ENCODE data around the gene KRTAP5-7.
"Not testable (repeated sequence)": the region's sequence is repeated elsewhere in the genome, so short reads cannot be mapped to it uniquely, and the experiment has no call there.

The KRTAP5-7 gene, protein sequence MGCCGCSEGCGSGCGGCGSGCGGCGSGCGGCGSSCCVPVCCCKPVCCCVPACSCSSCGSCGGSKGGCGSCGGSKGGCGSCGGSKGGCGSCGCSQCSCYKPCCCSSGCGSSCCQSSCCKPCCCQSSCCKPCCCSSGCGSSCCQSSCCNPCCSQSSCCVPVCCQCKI

DNA sequence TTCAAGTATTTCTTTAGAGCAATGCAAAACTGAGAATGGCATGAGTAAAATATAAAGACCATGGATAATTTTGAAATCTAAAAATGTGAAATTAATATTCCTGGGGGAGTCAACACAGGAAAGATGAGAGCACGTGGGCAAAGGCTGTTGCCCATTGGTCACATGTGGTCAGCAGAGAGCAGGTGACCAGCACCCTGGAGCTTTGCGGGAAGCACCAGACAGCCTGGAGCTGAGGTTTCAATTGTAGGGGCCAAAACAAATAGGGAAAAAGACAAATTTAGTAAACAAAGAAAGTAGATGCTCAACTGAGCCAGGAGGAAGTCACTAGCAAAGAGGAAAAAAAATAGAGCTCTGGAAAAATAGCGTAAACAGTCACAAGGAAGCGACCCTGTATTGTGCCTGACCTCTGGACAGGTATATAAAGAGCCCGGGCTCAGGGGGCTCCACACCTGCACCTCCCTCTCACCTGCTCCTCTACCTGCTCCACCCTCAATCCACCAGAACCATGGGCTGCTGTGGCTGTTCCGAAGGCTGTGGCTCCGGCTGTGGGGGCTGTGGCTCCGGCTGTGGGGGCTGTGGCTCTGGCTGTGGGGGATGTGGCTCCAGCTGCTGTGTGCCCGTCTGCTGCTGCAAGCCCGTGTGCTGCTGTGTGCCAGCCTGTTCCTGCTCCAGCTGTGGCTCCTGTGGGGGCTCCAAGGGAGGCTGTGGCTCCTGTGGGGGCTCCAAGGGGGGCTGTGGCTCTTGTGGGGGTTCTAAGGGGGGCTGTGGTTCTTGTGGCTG, at the start of gene KRTAP5-7:
KRTAP5-7 (plus strand) TSS at position 472 of the 780 bp plus-strand sequence; CDS start at position 506, 34 bp downstream.
- DNase-seq (ENCODE audit: low read depth) = not testable (repeated sequence)

DNA sequence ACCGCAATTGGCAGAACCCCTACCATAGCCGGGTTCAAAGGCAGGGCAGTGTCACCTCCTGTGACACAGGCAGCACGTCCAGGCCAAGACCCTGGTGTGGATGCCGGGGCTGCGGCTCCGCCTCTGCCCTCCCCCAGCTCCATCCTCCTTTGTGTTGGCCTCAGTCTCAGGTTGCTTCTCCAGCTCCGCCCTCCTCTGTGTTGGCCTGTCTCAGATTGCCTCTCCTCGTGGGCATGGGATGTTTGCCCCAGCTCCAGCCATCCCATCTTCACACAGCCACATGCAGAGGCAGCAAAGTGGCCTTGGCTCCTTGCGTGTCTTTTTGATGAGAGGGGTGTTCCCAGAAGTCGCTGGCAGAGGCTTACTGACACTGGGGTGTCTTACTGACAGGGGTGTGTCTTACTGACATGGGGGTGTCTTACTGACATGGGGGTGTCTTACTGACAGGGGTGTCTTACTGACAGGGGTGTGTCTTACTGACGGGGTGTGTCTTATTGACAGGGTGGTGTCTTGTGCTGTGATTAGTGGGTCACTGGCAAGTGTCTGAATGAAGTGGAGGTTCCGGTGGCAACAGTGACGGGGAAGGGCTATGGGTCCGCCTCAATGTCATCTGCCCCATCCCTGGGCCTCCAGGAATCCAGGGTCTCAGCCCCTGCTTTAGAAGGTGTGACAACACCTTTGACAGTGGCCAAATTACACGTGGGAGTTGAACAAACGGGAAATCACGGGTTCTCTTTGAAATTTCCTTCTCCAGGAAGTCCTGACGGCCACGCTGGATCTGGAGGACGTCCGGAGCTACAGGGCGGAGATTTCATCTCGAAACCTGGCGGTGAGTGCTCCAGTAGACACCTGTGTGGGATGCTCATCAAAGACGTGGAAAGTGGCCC, 49.2 kb upstream of the KRTAP5-7 start:
- no peak for DNase-seq (ENCODE audit: low read depth)

DNA sequence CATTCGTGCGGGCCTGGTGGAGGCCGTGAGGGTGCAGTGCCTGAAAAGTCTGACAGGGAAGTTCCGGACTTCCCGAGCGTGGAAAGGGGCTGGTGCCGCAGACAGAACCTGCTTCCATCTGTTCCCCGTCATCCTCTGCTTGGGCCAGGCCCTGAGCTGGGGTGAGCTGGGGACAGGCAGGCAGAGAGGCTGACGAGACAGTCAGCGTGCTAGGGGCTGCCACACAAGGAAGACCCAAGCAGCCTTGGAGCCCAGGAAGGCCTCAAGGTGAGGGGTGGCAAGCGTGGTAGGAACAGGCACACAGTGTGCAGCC, 48.6 kb upstream of the KRTAP5-7 start:
- no peak for DNase-seq (ENCODE audit: low read depth)

DNA sequence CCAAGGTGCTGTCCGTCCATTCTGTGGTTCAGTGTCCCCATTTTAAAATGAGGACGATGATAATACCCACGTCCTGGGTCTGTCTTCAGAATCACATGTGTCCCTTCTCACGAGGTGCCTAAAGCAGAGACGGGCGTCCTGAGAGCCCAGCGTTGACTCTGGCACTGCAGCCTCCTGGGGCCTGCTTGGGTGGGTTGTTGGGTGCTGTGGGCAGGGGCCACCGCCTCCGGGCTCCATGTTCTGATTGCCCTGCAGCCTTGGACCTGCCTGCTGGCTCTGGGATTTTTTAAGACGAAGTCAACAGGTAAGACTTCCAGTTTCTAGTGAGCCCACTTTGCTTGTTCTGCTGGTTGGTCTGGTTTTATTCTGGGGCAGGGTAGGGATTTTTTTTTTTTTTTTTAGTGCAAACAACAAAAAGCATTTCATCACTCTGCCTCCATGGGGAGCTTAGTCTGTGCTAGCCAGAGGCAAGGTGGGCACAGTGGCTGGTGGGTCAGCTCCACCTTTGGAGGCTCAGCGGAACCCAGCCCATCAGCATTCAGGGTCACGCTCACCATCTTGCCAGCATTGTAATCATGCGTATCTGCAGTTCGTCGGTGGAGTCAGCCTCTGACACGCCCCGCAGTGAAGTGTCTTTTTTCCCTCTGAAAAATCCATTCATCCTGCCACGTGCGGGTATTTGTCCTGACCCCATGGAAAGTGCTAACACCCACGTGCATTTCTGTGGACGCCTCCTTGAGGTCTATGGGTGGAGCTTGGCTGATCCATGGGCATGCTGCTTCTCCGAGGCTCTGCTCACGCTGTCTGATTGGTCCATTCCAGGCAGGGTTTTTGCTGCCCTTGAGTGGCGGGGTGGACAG, 45.7 kb upstream of the KRTAP5-7 start:
- no peak for DNase-seq (ENCODE audit: low read depth)

DNA sequence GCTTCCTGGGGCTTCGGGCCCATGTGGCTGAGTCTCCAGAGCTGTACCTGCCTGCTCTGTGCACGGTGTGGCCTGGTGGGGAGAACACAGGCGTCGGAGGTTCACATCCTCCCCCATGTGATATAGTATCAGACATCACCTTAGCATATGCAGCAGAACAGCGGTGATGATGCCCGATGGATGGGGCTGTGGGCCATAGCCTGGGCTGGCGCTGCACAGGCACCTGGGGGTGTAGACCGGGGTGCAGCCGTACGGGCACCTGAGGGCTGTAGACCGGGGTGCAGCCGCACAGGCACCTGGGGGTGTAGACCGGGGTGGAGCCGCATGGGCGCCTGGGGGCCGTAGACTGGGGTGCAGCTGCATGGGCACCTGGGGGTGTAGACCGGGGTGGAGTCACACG, 44.9 kb upstream of the KRTAP5-7 start:
- no peak for DNase-seq (ENCODE audit: low read depth)

DNA sequence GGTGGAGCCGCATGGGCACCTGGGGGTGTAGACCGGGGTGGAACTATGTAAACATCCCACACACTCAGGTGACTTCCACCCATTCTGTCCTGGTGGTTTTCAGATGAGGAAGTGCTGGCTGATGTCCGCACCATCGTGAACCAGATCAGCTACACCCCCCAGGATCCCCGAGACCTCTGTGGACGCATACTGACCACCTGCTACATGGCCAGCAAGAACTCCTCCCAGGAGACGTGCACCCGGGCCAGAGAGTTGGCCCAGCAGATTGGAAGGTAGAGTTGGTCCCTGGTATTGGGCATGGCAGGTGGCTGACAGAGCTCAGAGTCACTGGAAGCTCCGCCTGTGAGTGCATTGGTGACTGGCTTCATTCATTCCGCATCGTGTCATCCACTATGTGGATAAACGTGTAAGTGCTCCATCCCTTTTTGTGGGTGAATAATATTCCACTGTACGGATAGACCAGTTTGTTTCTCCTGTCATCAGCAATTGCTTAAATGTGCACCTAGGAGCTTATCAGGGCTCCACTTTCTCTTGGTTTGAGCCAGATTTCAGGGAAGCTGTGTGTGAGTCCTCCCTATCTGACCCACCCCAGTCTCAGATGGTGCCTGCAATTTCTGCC, 44.2 kb upstream of the KRTAP5-7 start:
- no peak for DNase-seq (ENCODE audit: low read depth)

DNA sequence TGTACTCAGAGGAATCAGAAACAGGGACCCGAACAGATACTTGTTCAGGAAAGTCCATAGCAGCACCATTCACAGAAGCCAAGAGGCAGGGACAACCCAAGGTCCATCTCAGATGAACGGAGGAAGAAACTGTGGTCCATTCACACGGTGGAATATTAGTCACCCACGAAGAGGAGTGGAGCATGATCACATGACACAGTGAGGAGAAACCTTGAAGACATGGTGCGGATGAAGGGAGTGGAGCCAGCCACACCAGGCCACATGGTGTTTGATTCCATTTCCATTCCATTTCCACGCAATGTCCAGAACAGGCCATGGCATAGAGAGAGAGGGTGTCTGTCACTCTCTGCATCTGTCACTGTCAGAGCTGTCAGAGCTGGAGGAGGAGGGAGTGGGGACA, 43.4 kb upstream of the KRTAP5-7 start:
- DNase-seq (ENCODE audit: low read depth) = no peak

DNA sequence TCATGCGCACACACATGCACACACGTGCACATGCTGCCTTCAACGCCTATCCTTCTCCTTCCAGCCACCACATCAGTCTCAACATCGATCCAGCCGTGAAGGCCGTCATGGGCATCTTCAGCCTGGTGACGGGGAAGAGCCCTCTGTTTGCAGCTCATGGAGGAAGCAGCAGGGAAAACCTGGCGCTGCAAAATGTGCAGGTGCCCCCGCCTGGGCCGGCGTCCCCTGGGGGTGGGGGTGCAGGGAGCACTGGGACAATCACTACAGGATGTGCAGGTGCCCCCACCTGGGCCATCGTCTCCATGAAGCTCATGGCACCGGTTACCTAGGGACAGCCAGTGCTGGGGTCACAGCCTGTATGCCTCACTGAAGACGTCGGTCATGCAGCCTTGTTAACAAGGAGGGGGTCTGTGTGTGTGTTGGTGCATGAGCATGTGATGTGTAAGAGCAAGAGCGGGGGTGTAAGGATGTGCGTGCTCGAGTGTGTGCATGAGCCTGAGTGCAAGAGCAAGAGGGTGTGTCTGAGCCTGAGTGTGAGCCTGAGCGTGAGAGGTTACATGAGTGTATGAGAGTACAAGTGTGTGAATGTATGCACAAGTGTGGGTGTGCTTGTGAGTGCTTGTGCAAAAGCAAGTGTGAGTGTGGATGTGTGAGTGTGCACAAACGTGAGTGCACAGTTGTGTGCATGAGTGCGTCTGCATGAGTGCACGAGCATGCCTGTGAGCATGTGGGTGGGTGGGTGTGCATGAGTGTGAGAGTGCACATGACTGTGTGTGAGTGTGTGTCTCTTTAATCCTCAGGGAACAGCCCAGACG, 42.6 kb upstream of the KRTAP5-7 start:
- DNase-seq (ENCODE audit: low read depth) = no peak

DNA sequence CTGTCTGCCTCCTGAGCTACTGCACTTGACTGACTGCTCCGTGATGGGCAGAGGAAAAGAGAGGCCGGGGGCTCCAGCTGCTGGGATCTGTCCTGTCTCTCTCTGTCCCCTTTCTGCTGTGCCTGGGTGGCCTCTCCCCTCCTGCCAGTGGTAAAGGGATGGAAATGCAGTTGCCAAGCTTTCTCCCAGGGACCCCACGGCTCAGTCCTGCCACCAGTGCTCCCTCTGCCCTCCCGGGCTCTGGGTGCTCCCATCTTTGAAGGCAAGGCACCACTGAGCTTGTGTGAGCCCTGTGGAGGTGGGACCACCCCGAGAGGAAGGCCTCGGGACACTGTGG, 42.0 kb upstream of the KRTAP5-7 start:
- no peak for DNase-seq (ENCODE audit: low read depth)

DNA sequence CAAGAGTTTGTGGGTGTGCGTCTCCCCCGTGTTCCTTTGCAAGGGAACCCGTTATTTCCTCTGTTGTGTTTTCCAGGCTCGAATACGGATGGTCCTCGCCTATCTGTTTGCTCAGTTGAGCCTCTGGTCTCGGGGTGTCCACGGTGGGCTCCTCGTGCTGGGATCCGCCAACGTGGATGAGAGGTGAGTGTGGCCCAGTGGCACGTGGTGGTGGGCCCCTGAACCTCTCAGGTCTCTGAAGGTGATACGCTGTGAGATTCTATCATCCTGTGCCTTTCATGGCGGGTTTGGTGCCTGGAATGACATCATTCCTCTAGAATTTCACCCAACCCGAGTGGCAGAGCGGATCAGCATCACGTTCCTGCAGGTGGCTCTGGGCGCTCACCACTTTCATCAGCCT, 41.6 kb upstream of the KRTAP5-7 start:
- no peak for DNase-seq (ENCODE audit: low read depth)

DNA sequence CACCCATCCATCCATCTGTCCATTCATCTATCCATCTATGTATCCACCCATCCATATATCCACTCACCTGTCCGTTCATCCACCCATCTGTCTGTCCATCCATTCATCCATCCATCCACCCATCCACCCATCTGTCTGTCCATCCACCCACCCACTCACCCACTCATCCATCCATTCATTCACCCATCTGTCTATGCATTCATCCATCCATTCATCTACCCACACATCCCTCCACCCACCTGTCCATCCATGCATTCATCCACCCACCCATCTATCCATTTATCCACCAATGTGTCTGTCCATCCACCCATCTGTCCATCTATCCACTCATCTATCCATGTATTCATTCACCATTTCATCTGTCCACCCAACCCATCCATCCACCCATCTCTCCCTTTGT, 40.7 kb upstream of the KRTAP5-7 start:
- no peak for DNase-seq (ENCODE audit: low read depth)

DNA sequence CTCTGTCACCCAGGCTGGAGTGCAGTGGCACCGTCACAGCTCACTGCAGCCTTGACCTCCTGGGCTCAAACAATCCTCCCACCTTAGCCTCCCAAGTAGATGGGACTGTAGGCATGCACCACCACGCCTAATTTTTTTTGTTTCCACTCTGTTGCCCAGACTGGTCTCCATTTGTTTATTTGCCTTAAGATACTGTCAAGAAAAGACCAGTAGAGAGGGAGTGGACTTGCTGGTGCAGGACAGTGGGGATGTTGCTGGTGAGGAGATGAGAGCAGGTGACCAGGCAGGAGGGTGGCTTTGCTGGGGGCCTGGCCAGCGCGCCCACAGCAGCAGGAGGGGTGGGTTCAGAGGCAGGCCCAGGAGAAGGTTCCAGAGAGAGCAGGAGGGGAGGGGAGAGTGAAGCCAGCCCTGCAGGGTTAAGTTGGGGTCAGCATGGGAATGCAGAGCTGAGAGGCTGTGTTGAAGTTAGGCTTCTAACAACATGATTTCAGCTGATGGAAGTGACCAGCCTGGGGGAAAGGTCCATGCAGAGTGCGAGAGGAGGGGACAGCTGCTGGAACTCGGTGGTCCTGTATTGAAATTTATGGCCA, 38.3 kb upstream of the KRTAP5-7 start:
- no peak for DNase-seq (ENCODE audit: low read depth)

DNA sequence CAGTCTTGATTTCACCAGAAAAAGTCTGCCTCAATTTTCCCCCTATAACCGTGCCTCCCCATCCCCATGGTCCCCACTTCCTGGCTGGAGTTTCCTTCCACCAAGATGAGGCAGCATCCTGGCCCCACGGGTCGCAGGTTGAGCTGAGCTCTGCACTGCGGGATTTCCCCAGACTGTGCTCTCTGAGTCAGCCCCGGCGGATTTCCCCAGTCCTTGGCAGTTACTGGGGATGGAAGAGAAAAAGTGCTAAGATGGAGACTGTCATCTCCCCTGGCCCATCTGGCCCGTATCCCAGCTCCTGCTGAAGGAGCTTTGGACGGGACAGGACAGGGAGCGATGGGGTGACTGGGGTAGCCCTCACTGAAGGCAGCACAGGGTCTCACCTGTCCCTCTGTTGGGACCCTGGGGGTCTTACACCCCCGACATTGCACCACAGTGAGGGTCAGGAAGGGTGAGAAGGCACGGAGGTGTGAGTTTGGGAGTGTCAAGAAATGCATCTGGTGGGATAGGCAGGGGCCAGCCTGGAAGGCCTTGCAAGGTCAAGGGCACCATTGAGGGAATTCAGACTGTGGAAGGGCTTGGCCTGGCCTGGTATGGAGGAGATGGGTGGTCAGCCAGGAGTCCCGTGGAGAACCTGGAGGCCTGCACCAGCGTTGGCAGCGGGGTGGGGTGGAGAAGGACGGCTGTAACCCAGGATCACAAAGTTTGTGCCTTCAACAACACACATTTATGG, 37.6 kb upstream of the KRTAP5-7 start:
- DNase-seq (ENCODE audit: low read depth) = no peak

DNA sequence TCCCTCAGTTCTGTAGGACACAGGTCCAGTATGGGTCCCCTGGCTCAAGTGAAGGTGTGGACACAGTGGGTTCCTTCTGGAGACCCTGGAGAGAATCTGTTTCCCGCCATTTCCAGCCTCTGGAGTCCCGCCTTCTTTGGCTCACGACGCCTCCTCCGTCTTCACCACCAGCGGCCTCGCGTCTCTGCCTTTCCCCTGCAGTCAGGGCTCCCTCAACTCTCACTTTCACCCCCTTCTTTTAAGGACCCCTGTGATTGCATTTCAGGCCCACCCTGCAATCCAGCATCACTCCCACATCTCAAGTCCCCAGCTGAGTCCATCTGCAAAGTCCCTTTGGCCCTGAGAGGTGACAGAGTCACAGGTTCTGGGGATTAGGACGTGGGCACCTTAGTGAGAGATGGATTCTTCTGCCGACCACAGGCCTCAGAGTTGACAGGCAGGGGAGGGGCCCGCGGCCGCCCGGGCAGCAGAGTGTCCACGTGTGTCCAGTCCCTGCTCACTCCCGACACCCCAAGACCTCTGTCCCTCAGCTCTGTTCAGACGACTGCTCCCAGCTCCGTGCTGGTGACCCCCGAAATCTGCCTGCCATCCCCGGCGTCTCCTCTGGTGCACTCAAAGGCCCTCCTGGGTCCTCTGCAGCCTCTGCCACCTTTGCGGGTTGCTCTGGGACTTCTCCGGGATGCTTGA, 36.9 kb upstream of the KRTAP5-7 start:
- no peak for DNase-seq (ENCODE audit: low read depth)

DNA sequence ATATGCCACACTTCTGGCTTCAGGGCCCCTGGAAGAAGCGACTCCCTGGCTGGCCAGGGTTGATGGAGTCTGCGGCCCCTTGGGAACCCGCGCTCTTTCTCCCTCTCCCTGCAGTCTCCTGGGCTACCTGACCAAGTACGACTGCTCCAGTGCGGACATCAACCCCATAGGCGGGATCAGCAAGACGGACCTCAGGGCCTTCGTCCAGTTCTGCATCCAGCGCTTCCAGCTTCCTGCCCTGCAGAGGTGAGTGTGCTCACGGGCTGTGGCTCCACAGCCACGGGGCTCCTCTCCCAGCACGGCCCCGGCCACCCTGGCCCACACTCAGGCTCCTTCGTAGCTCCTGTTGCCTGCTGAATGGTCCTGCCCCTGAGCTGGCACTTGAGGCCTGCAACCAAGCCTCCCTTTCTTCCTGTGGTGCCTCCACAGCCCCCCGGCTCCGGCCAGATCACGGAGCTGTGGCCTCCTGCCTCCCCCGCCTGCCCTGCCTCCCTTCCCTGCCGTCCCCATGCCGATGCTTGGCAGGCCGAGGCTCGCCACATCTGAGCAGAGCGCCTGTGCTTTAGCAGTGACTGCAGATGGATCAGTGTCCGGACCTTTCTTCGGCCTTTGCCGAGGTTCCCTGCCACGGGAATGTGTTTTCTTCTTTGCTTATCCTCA, 36.2 kb upstream of the KRTAP5-7 start:
- no peak for DNase-seq (ENCODE audit: low read depth)

DNA sequence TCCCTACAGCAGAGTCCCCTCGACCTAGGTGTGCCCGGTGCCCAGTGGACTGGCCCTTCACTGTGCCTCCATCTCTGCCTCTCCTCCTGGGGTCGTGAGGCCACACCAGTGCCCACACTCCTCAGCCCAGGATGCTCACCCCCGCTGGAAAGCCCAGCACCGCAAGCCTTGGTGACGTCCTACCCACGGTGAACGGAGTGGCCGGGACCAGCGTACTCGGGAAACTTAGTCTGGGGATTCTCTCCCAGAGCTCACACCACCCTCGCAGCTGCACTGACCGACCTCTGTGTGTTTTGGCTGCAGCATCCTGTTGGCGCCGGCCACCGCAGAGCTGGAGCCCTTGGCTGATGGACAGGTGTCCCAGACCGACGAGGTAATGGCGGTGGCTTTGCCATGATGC, 35.5 kb upstream of the KRTAP5-7 start:
- no peak for DNase-seq (ENCODE audit: low read depth)

DNA sequence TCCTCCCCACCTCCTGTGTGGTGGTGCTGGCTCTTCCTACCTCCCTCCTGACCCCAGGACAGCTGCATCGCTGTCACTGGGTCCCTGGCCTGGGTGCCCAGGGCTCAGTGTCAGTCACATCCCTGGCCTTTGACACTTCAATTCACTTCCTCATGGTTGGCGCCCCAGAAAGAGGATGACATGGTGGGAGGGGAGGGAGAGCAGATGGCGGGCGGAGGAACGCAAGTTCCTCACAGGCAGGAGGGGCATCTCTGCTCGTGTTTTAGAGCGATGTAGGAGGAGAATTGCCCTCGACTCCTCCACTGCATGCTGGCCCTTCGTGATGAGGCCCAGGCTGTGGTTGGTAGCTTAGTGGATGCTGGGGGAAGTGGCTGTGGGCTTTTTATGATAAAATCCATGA, 35.1 kb upstream of the KRTAP5-7 start:
- no peak for DNase-seq (ENCODE audit: low read depth)

All from HS-5 (cell line).